Common myeloid progenitor, CD34-positive (primary cell): ENCODE measurements around the gene GADD45G.

ENCODE experiments used
- CTCF ChIA-PET: fragments of 350-600 bp; sonication (Branson Sonifier 250); formaldehyde crosslinking; loops from one replicate; lab custom pipeline; 2021; ENCODE audit warnings: antibody characterized with exemption; lab: Charles Lee
- POLR2A ChIA-PET: fragments of 350-600 bp; sonication (Branson Sonifier 250); formaldehyde crosslinking; loops from one replicate; lab custom pipeline; 2021; ENCODE audit warnings: antibody characterized with exemption; lab: Charles Lee
- DNase-seq, 3 donors: peaks; one replicate each; pipeline versions ENCODE4 v3.0.0 to v3.0.0-alpha.2; 2013
- H3K27ac ChIP-seq, 2 experiments: 1 replicate in 1 of 2; 2 replicates in 1 of 2; pipeline ENCODE4 v1.7.0; 2013; ENCODE audit warnings: inconsistent platforms in 2 of 2, low read length in 2 of 2, mild to moderate bottlenecking in 2 of 2, low read depth in 1 of 2, moderate library complexity in 1 of 2; ENCODE audit not compliant: severe bottlenecking in 2 of 2, insufficient read depth in 1 of 2, poor library complexity in 1 of 2
- H3K27me3 ChIP-seq, 5 experiments: replicated peaks in 2 of 5; 1 replicate in 3 of 5; 2 replicates in 2 of 5; pipeline versions ENCODE4 v1.6.1 to v1.7.0; 2013; ENCODE audit warnings: low read length in 4 of 5, mild to moderate bottlenecking in 2 of 5, moderate library complexity in 2 of 5, inconsistent platforms in 1 of 5; ENCODE audit not compliant: insufficient read depth in 5 of 5, control insufficient read depth in 4 of 5
- H3K36me3 ChIP-seq, 4 experiments: 1 replicate in 2 of 4; 2 replicates in 2 of 4; pipeline versions ENCODE4 v1.6.1 to v1.7.0; 2013; ENCODE audit warnings: low read length in 3 of 4, control low read depth in 1 of 4, mild to moderate bottlenecking in 1 of 4; ENCODE audit not compliant: control insufficient read depth in 4 of 4, insufficient read depth in 4 of 4
- H3K4me1 ChIP-seq, 4 experiments: 1 replicate in 3 of 4; 2 replicates in 1 of 4; pipeline versions ENCODE4 v1.6.1 to v1.7.1; 2013; ENCODE audit warnings: low read length in 3 of 4, mild to moderate bottlenecking in 3 of 4, control low read depth in 1 of 4, inconsistent platforms in 1 of 4, moderate library complexity in 1 of 4; ENCODE audit not compliant: control insufficient read depth in 4 of 4, insufficient read depth in 4 of 4; ENCODE audit errors: control extremely low read depth in 1 of 4
- H3K4me3 ChIP-seq, 7 experiments: 1 replicate in 4 of 7; 2 replicates in 3 of 7; pipeline versions ENCODE4 v1.5.1 to v1.7.0; 2013; ENCODE audit warnings: mild to moderate bottlenecking in 7 of 7, low read length in 6 of 7, moderate library complexity in 6 of 7, inconsistent platforms in 2 of 7, low read depth in 2 of 7, control low read depth in 1 of 7; ENCODE audit not compliant: insufficient read depth in 4 of 7, control insufficient read depth in 1 of 7; ENCODE audit errors: extremely low read depth in 1 of 7
- H3K9me3 ChIP-seq, 5 experiments: 1 replicate in 4 of 5; 2 replicates in 1 of 5; pipeline versions ENCODE4 v1.6.1 to v1.7.1; 2013; ENCODE audit warnings: low read length in 4 of 5, mild to moderate bottlenecking in 2 of 5, inconsistent platforms in 1 of 5, low read depth in 1 of 5, moderate library complexity in 1 of 5; ENCODE audit not compliant: control insufficient read depth in 4 of 5, insufficient read depth in 2 of 5; ENCODE audit errors: control extremely low read depth in 1 of 5
- WGBS: methylation state at CpG from one replicate; pipeline ENCODE4 v1.1.5; 2013; ENCODE audit not compliant: insufficient coverage; 5-methylcytosine and 5-hydroxymethylcytosine counted together

GADD45G gene

GRCh38 chr9:89640361-89640760 is 35.5 kb downstream of the GADD45G start:
- WGBS, result 41% methylated on average over 9 of the region's 11 CpGs
- no peak overlapping the region for H3K4me3 ChIP-seq
- peaks cover 0 to 4% (median 0%) of the 10 kb centered on the region in 5 experiments for H3K9me3 ChIP-seq
- H3K27ac ChIP-seq, result no peak overlapping the region
- H3K27me3 ChIP-seq, result no peaks in the 10 kb centered on the region
- H3K4me1 ChIP-seq, result peaks cover 0 to 11% (median 5%) of the 10 kb centered on the region in 4 experiments
- ChIA-PET CTCF (no interaction called here), POLR2A (no interaction called here)
- no peaks in the 10 kb centered on the region for H3K36me3 ChIP-seq
- DNase-seq, result peak in 2 of 3 donors; percentile 11 to 61

GRCh38 chr9:89640801-89641200 is 36.0 kb downstream of the GADD45G start:
- ChIA-PET POLR2A (no interaction called here), CTCF (interaction anchor here (0.8 kb wide), 1 partner anchor 20 kb away, joined by 4 read pairs; no protein-coding TSS in a partner anchor)
- Histone ChIP-seq H3K36me3 (no peaks in the 10 kb centered on the region), H3K4me3 (no peak overlapping the region), H3K4me1 (peaks cover 0 to 11% (median 5%) of the 10 kb centered on the region in 4 experiments), H3K27ac (no peak overlapping the region), H3K27me3 (no peaks in the 10 kb centered on the region), H3K9me3 (peaks cover 0 to 4% (median 0%) of the 10 kb centered on the region in 5 experiments)
- WGBS, result 88% methylated on average over 7 of the region's 8 CpGs
- DNase-seq, result no peak

- H3K4me1 ChIP-seq, result peaks cover 0 to 11% (median 5%) of the 10 kb centered on the region in 4 experiments
- ChIA-PET POLR2A (interaction anchor here (0.7 kb wide), 1 partner anchor 60 kb away, joined by 5 read pairs; no protein-coding TSS in a partner anchor), CTCF (no interaction called here)
- H3K36me3 ChIP-seq, result no peaks in the 10 kb centered on the region
- peaks cover 0 to 4% (median 0%) of the 10 kb centered on the region in 5 experiments for H3K9me3 ChIP-seq
- no peak overlapping the region for H3K27ac ChIP-seq
- no peak for DNase-seq
- no peaks in the 10 kb centered on the region for H3K27me3 ChIP-seq
- 100% methylated on average over 1 of the region's 4 CpGs for WGBS
- H3K4me3 ChIP-seq, result no peak overlapping the region
These were observed 37.2 kb downstream of the GADD45G start for GRCh38 chr9:89641980-89642379.

GRCh38 chr9:89642789-89643188 is 38.0 kb downstream of the GADD45G start:
- no peak overlapping the region for H3K4me3 ChIP-seq
- ChIA-PET POLR2A (no interaction called here), CTCF (no interaction called here)
- DNase-seq, result no peak
- peaks cover 0 to 11% (median 5%) of the 10 kb centered on the region in 4 experiments for H3K4me1 ChIP-seq
- H3K27ac ChIP-seq, result no peak overlapping the region
- H3K36me3 ChIP-seq, result no peaks in the 10 kb centered on the region
- 96% methylated on average over 6 of the region's 6 CpGs for WGBS
- no peaks in the 10 kb centered on the region for H3K27me3 ChIP-seq
- peaks cover 0 to 4% (median 0%) of the 10 kb centered on the region in 5 experiments for H3K9me3 ChIP-seq

GRCh38 chr9:89646189-89646939 is 41.6 kb downstream of the GADD45G start:
- POLR2A ChIA-PET, result no interaction called here
- no peak for DNase-seq
- CTCF ChIA-PET, result interaction anchor here (1.3 kb wide), 1 partner anchor 19 kb away, joined by 3 read pairs; no protein-coding TSS in a partner anchor
- Histone ChIP-seq H3K4me3 (no peak overlapping the region), H3K36me3 (no peaks in the 10 kb centered on the region), H3K4me1 (no peaks in the 10 kb centered on the region), H3K27me3 (peaks cover 0 to 4% (median 0%) of the 10 kb centered on the region in 5 experiments), H3K27ac (no peak overlapping the region), H3K9me3 (peaks cover 0 to 4% (median 0%) of the 10 kb centered on the region in 5 experiments)
- 100% methylated on average over 4 of the region's 8 CpGs for WGBS

- H3K36me3 ChIP-seq, result no peaks in the 10 kb centered on the region
- H3K27ac ChIP-seq, result no peak overlapping the region
- H3K27me3 ChIP-seq, result peaks cover 0 to 4% (median 0%) of the 10 kb centered on the region in 5 experiments
- no peaks in the 10 kb centered on the region for H3K4me1 ChIP-seq
- ChIA-PET POLR2A (no interaction called here), CTCF (interaction anchor here (0.5 kb wide), 1 partner anchor 217 kb away, joined by 3 read pairs; no protein-coding TSS in a partner anchor)
- no peak overlapping the region for H3K4me3 ChIP-seq
- DNase-seq, result no peak
- peaks cover 0 to 4% (median 0%) of the 10 kb centered on the region in 5 experiments for H3K9me3 ChIP-seq
- 96% methylated on average over 12 of the region's 15 CpGs for WGBS
These were observed 42.7 kb downstream of the GADD45G start for GRCh38 chr9:89647366-89648128.
